HL-60 (cell line): ENCODE results near the gene ASAP3.
"Not testable (repeated sequence)": the region's sequence is repeated elsewhere in the genome, so short reads cannot be mapped to it uniquely, and the experiment has no call there.

Source experiments
- DNase-seq, 2 experiments: peaks; one replicate each; pipeline ENCODE4 v3.0.0-alpha.2; 2010 to 2020; ENCODE audit warnings: low read depth in 1 of 2, low spot score in 1 of 2
- H3K27ac ChIP-seq: fragments of 250-450 bp; sonication (Bioruptor Pico); replicated peaks from 2 replicates; pipeline ENCODE4 v1.5.1; 2020; ENCODE audit warnings: mild to moderate bottlenecking, moderate library complexity
- H3K27me3 ChIP-seq: fragments of 250-450 bp; sonication (Bioruptor Pico); 2 replicates; pipeline ENCODE4 v1.5.1; 2021; ENCODE audit warnings: mild to moderate bottlenecking, moderate library complexity; ENCODE audit not compliant: insufficient read depth, poor library complexity, severe bottlenecking
- H3K4me3 ChIP-seq: replicated peaks from 2 replicates; pipeline ENCODE4 v1.5.1; 2011; ENCODE audit warnings: mild to moderate bottlenecking, control low read depth, low read length; ENCODE audit not compliant: insufficient read depth
- CTCF ChIP-seq: IDR thresholded peaks from one replicate; pipeline ENCODE4 v1.5.1; 2011; ENCODE audit warnings: low read length, control low read depth, inconsistent platforms; ENCODE audit not compliant: insufficient read depth
- GABPA ChIP-seq: IDR thresholded peaks from 2 replicates; pipeline ENCODE4 v1.6.1; 2012; ENCODE audit warnings: low read depth
- POLR2AphosphoS5 ChIP-seq: IDR thresholded peaks from 2 replicates; pipeline ENCODE4 v1.6.1; 2012; ENCODE audit warnings: low read depth
- REST ChIP-seq: IDR thresholded peaks from 2 replicates; pipeline ENCODE4 v1.6.1; 2012; ENCODE audit warnings: low read depth; ENCODE audit not compliant: insufficient replicate concordance
- SPI1 ChIP-seq: IDR thresholded peaks from 2 replicates; pipeline ENCODE4 v1.6.1; 2012; ENCODE audit warnings: low read depth, mild to moderate bottlenecking, borderline replicate concordance

The ASAP3 gene

DNA sequence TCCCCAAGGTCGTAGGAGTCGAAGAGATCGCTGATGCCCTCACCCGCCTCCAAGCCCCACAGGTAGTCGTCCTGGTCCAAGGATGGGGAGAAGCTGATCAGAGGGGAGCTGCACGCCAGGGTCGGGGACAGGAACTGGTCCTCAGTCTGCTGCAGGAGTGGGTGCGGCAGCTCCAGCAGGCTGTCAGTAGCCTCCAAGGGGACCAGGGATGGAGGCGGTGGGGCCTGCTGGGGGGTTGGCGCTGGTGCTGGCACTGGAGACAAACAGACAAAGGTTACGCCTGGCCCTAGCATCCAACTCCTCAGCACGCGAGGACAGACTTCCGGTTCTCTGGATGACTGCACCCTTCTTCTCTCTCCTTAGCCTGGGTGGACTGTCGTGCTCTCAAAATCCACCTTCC, 25.9 kb upstream of the ASAP3 start:
- no peak overlapping the region for H3K4me3 ChIP-seq
- H3K27ac ChIP-seq: no peak overlapping the region
- TF ChIP-seq CTCF (no peak), SPI1 (no peak), REST (no peak), GABPA (no peak), POLR2AphosphoS5 (no peak)
- H3K27me3 ChIP-seq: no peaks in the 10 kb centered on the region
- DNase-seq: no peak

- no peak for DNase-seq
- Histone ChIP-seq H3K4me3 (no peak overlapping the region), H3K27me3 (no peaks in the 10 kb centered on the region), H3K27ac (no peak overlapping the region)
- no peak for TF ChIP-seq SPI1
- no peak for TF ChIP-seq REST
- no peak for TF ChIP-seq GABPA
- no peak for TF ChIP-seq POLR2AphosphoS5
- no peak for TF ChIP-seq CTCF
Measured at GRCh38 chr1:23506376-23507107, 22.6 kb upstream of the ASAP3 start.

DNA sequence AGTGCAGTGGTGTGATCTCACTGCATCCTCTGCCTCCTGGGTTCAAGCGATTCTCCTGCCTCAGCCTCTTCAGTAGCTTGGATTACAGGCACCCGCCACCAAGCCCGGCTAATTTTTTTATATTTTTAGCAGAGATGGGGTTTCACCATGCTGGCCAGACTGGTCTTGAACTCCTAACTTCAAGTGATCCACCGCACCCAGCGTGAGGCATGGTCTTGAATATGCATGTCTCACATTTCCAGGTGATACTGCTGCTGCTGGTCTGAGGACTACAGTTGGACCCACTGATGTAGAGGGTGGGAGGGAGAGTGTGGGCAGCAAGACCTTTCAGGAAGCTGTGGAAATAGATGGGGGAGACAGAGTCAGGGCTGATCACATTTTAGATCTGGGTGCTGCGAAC, 21.9 kb upstream of the ASAP3 start:
- DNase-seq: no peak
- Histone ChIP-seq H3K27ac (no peak overlapping the region), H3K4me3 (no peak overlapping the region), H3K27me3 (no peaks in the 10 kb centered on the region)
- TF ChIP-seq REST (no peak), CTCF (no peak), POLR2AphosphoS5 (no peak), GABPA (no peak), SPI1 (no peak)

DNA sequence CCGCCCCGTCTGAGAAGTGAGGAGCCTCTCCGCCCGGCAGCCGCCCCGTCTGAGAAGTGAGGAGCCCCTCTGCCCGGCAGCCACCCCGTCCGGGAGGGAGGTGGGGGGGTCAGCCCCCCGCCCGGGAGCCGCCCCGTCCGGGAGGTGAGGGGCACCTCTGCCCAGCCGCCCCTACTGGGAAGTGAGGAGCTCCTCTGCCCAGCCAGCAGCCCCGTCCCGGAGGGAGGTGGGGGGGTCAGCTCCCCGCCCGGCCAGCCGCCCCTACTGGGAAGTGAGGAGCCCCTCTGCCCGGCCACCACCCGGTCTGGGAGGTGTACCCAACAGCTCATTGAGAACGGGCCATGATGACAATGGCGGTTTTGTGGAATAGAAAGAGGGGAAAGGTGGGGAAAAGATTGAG, 20.2 kb upstream of the ASAP3 start:
- H3K27me3 ChIP-seq, DNase-seq, H3K27ac ChIP-seq, H3K4me3 ChIP-seq: not testable (repeated sequence)
